ENCODE data around the gene GMEB1. TPM values are rescaled to one million over a fixed set of nuclear protein-coding genes. Genes with fewer than 3 reads are reported as not detected.

GMEB1 gene
- total RNA-seq (10 to 100 TPM in 1 of 2 donors, 1 to 10 TPM in 1; 8.3 to 11.6 TPM), polyA plus RNA-seq (1 to 10 TPM; 4.3 to 9.0 TPM)
- long read RNA-seq, donor 1, full-length matches to known transcripts = 5 of 5 reads
- long read RNA-seq, donor 1, partial matches to known transcripts = 0 of 5 reads
- long read RNA-seq, donor 1, other reads (novel, unspliced or antisense) = 0 of 5 reads
- long read RNA-seq, donor 2, full-length matches to known transcripts = 2 of 2 reads
- long read RNA-seq, donor 2, partial matches to known transcripts = 0 of 2 reads
- long read RNA-seq, donor 2, other reads (novel, unspliced or antisense) = 0 of 2 reads
- long read RNA-seq, donor 3, partial matches to known transcripts = 0 of 1 reads
- long read RNA-seq, donor 3, other reads (novel, unspliced or antisense) = 0 of 1 reads
- long read RNA-seq, donor 4, full-length matches to known transcripts = 3 of 3 reads
- long read RNA-seq, donor 4, partial matches to known transcripts = 0 of 3 reads
- long read RNA-seq, donor 4, other reads (novel, unspliced or antisense) = 0 of 3 reads
- long read RNA-seq, donor 5, full-length matches to known transcripts = 5 of 5 reads
- long read RNA-seq, donor 5, partial matches to known transcripts = 0 of 5 reads
- long read RNA-seq, donor 5, other reads (novel, unspliced or antisense) = 0 of 5 reads

DNA sequence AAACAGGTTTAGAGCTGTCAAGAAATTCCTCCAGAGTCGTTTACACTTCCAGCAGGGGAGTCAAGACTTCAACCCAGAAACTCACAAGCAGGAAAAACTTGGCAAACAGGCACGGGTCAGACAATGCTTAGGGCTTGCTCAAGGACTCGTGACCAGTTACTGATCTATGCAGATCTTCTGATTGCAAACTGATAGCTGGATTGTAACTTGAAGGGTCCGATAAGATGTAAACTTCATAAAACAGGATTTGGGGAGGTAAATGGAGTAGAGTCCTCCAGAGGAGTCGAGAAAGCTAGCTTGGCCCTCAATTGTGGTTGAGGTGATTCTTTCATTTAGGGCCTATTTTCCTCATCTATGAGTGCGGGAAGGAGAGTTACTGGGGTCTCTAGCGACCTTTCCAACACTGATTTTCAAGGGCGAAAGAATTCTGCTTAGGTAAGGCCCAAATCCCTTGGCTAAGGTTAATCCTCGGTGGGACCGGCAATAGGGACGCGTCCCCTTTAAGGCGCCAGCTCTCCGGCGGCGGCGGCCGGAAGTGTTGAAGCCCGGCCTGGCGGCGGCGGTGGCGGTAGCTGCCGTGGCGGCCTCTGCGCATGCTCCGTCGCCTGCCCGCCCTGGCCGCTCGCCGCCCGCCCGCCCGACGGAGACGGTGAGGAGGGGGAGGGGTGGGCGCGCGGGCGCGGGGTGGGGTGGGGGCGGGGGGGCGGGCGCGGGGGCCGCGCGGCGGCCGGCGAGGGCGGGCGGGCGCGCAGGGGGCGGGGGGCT is at the start of gene GMEB1:
GMEB1 (plus strand) TSS at position 594 of the 765 bp plus-strand sequence. CDS start 14,829 bp downstream, outside the sequence.
- no peak for TF ChIP-seq CTCF (IDR thresholded peaks at IDR 0.05; ENCODE audit: control extremely low read depth, extremely low read depth)
- ATAC-seq (ENCODE audit: insufficient read depth, low FRiP score) = peak; percentile 83
- 1 to 3% methylated on average over 21 to 51 of the region's 57 CpGs for WGBS, 2 donors
- H3K27ac ChIP-seq (ENCODE audit: low read depth in 1 of 2, low read length in 1 of 2) = peak within 1 kb of the TSS; percentile 98 to 100
- no peaks in the 10 kb centered on the region for H3K9me3 ChIP-seq (ENCODE audit: control insufficient read depth in 4 of 4, insufficient read depth in 3 of 4, low read length in 3 of 4)
- H3K27me3 ChIP-seq (ENCODE audit: control insufficient read depth in 3 of 3, insufficient read depth in 3 of 3, low read length in 2 of 3) = no peaks in the 10 kb centered on the region
- H3K4me1 ChIP-seq (ENCODE audit: control insufficient read depth in 5 of 5, insufficient read depth in 5 of 5, low read length in 5 of 5) = peaks cover 0 to 13% (median 5%) of the 10 kb centered on the region in 5 donors
- H3K36me3 ChIP-seq (ENCODE audit: control insufficient read depth in 4 of 4, insufficient read depth in 4 of 4, low read length in 4 of 4) = peaks cover 0 to 1% (median 0%) of the 10 kb centered on the region in 4 donors
- peak; percentile 91 to 94 (median 92) for DNase-seq
- peak within 1 kb of the TSS; percentile 66 for H3K4me3 ChIP-seq
- H3K9ac ChIP-seq (ENCODE audit: insufficient read depth in 1 of 2, low read length in 2 of 2) = peak within 1 kb of the TSS; percentile 68 to 99

DNA sequence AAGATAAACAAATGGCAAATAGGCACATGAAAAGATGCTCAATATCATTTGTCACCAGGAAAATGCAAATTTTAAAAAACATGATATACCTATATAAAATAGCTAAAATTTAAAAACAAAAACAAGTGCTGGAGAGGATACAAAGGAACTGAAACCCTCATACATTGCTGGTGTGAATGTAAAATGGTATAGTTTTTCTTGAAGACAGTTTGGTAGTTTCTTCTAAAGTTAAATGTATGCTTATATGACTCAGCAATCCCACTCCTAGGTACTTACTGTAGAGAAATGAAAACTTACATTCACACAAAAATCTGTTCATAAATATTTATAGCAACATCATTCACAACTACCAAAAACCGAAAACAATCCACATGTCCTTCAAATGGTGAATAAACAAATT is 36.9 kb upstream of the GMEB1 start:
- ATAC-seq (ENCODE audit: insufficient read depth, low FRiP score) (no peak), DNase-seq (no peak)
- WGBS, 2 donors = 92 to 97% methylated on average over 1 of the region's 1 CpG
- TF ChIP-seq CTCF (IDR thresholded peaks at IDR 0.05; ENCODE audit: control extremely low read depth, extremely low read depth) = no peak
- Histone ChIP-seq H3K9me3 (ENCODE audit: control insufficient read depth in 4 of 4, insufficient read depth in 3 of 4, low read length in 3 of 4) (no peaks in the 10 kb centered on the region), H3K27ac (ENCODE audit: low read depth in 1 of 2, low read length in 1 of 2) (no peak overlapping the region), H3K9ac (ENCODE audit: insufficient read depth in 1 of 2, low read length in 2 of 2) (no peak overlapping the region), H3K27me3 (ENCODE audit: control insufficient read depth in 3 of 3, insufficient read depth in 3 of 3, low read length in 2 of 3) (no peaks in the 10 kb centered on the region), H3K4me1 (ENCODE audit: control insufficient read depth in 5 of 5, insufficient read depth in 5 of 5, low read length in 5 of 5) (no peaks in the 10 kb centered on the region), H3K4me3 (no peak overlapping the region), H3K36me3 (ENCODE audit: control insufficient read depth in 4 of 4, insufficient read depth in 4 of 4, low read length in 4 of 4) (peaks cover 0 to 3% (median 0%) of the 10 kb centered on the region in 4 donors)

DNA sequence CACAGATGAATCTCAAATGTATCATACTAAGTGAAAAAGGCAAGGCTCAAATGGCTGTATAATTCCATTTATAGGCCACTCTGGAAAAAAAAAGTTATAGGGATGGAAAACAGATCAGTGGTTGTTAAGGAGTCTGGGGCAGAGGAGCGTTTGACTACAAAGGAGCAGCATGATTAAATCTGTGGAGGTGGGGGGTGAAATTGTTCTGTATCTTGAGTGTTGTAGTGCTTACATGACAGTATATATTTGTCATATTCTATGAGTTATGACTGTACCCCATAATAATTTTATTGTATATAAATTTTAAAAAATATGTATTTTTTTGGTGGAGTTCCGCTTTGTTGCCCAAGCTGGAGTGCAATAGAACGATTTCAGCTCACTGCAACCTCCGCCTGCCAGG is 36.0 kb upstream of the GMEB1 start:
- ATAC-seq (ENCODE audit: insufficient read depth, low FRiP score) = no peak
- 97 to 99% methylated on average over 4 of the region's 4 CpGs for WGBS, 2 donors

More for the DNA sequence above, 36.0 kb upstream of the GMEB1 start:
- no peak for DNase-seq
- Histone ChIP-seq H3K9ac (ENCODE audit: insufficient read depth in 1 of 2, low read length in 2 of 2) (no peak overlapping the region), H3K4me3 (no peak overlapping the region), H3K27me3 (ENCODE audit: control insufficient read depth in 3 of 3, insufficient read depth in 3 of 3, low read length in 2 of 3) (no peaks in the 10 kb centered on the region), H3K36me3 (ENCODE audit: control insufficient read depth in 4 of 4, insufficient read depth in 4 of 4, low read length in 4 of 4) (peaks cover 0 to 3% (median 0%) of the 10 kb centered on the region in 4 donors), H3K4me1 (ENCODE audit: control insufficient read depth in 5 of 5, insufficient read depth in 5 of 5, low read length in 5 of 5) (peaks cover 0 to 2% (median 0%) of the 10 kb centered on the region in 5 donors), H3K27ac (ENCODE audit: low read depth in 1 of 2, low read length in 1 of 2) (no peak overlapping the region), H3K9me3 (ENCODE audit: control insufficient read depth in 4 of 4, insufficient read depth in 3 of 4, low read length in 3 of 4) (no peaks in the 10 kb centered on the region)
- TF ChIP-seq CTCF (IDR thresholded peaks at IDR 0.05; ENCODE audit: control extremely low read depth, extremely low read depth) = no peak
